Stimulated activated CD8-positive, alpha-beta memory T cell treated with anti-CD3 and anti-CD28 coated beads, Interleukin-7, amount 100 ng/mL, for 24 hours (primary cell): ENCODE data around the gene PTRH2.
"Not testable (repeated sequence)": the region's sequence is repeated elsewhere in the genome, so short reads cannot be mapped to it uniquely, and the experiment has no call there.

Experiments
- DNase-seq: peaks from one replicate; pipeline ENCODE4 v3.0.0-alpha.2; 2020; ENCODE audit warnings: low read depth

Gene PTRH2

GRCh38 chr17:59707149-59707970 lies at the start of gene PTRH2, which contains the start of gene VMP1:
Gene PTRH2 (minus strand): TSS chr17:59707430. CDS start chr17:59697978, 9,452 bp downstream.
Gene VMP1 (plus strand): TSS chr17:59707654. CDS start chr17:59731447, 23,793 bp downstream.
- peak; percentile 86 for DNase-seq

- DNase-seq, result no peak
These were observed 49.1 kb upstream of the PTRH2 start for GRCh38 chr17:59756236-59756818.

GRCh38 chr17:59755069-59755468 lies 47.8 kb upstream of the PTRH2 start:
- DNase-seq, result not testable (repeated sequence)

GRCh38 chr17:59754552-59754951 lies 47.3 kb upstream of the PTRH2 start:
- no peak for DNase-seq

GRCh38 chr17:59753522-59754467 lies 46.6 kb upstream of the PTRH2 start:
- no peak for DNase-seq

GRCh38 chr17:59752922-59753321 lies 45.7 kb upstream of the PTRH2 start:
- DNase-seq, result no peak

- DNase-seq, result no peak
These were observed 45.2 kb upstream of the PTRH2 start for GRCh38 chr17:59752446-59752845.

GRCh38 chr17:59751955-59752413 lies 44.8 kb upstream of the PTRH2 start:
- no peak for DNase-seq

- DNase-seq, result no peak
These were observed 41.4 kb upstream of the PTRH2 start for GRCh38 chr17:59748591-59748990.

GRCh38 chr17:59746849-59747445 lies 39.7 kb upstream of the PTRH2 start:
- no peak for DNase-seq

GRCh38 chr17:59745040-59745439 lies 37.8 kb upstream of the PTRH2 start:
- no peak for DNase-seq

- no peak for DNase-seq
These were observed 36.6 kb upstream of the PTRH2 start for GRCh38 chr17:59743842-59744241.

- no peak for DNase-seq
These were observed 30.1 kb upstream of the PTRH2 start for GRCh38 chr17:59737324-59737723.

- no peak for DNase-seq
These were observed 27.0 kb upstream of the PTRH2 start for GRCh38 chr17:59734226-59734625.

- DNase-seq, result no peak
These were observed 26.5 kb upstream of the PTRH2 start for GRCh38 chr17:59733697-59734096.

GRCh38 chr17:59730268-59730834 lies 23.1 kb upstream of the PTRH2 start:
- no peak for DNase-seq

- DNase-seq, result no peak
These were observed 20.7 kb upstream of the PTRH2 start for GRCh38 chr17:59727817-59728533.

- DNase-seq, result no peak
These were observed 18.5 kb upstream of the PTRH2 start for GRCh38 chr17:59725691-59726090.

- no peak for DNase-seq
These were observed 16.4 kb upstream of the PTRH2 start for GRCh38 chr17:59723607-59724006.

GRCh38 chr17:59723041-59723440 lies 15.8 kb upstream of the PTRH2 start:
- no peak for DNase-seq

GRCh38 chr17:59722623-59723022 lies 15.4 kb upstream of the PTRH2 start:
- DNase-seq, result no peak
